Ovary (tissue), 3 donors: ENCODE measurements around the gene MYOG.

Experiments
- POLR2A ChIP-seq: fragments of 450-650 bp; IDR thresholded peaks from one replicate; pipeline ENCODE4 v1.6.1; 2017; ENCODE audit warnings: antibody characterized with exemption, mild to moderate bottlenecking, moderate library complexity
- TF ChIP-seq, protein P1 (sequence below), 3 donors: fragments of 450-650 bp in 2 of 3; fragments of 200-600 bp in 1 of 3; IDR thresholded peaks; one replicate each; pipeline versions ENCODE4 v1.5.1 to v1.8.0; 2016 to 2022; ENCODE audit warnings: antibody characterized with exemption in 3 of 3, mild to moderate bottlenecking in 1 of 3
- donor health status: DM: no; HTN: no; CAD: no.

DNA sequence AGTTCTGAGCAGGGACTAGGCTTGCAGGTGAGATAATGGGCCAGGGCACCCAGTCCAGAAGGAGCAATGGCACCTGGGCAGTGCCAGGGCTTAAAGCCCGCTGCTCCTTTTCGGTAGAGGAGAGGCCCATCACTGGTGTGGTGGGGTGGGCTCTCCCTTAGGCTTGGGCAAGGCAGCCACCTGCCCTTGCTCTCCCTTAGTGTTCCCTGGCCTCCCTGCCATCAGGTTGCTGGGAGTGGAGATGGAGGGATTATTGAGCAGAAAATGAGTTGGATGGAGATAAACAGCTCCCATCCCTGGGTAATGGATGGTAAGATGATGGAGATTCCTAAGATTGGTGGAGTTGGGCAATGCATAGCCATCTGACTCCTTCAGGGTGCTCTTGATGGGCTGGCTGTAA lies 7.9 kb downstream of the MYOG start:
- TF ChIP-seq, protein P1, sequence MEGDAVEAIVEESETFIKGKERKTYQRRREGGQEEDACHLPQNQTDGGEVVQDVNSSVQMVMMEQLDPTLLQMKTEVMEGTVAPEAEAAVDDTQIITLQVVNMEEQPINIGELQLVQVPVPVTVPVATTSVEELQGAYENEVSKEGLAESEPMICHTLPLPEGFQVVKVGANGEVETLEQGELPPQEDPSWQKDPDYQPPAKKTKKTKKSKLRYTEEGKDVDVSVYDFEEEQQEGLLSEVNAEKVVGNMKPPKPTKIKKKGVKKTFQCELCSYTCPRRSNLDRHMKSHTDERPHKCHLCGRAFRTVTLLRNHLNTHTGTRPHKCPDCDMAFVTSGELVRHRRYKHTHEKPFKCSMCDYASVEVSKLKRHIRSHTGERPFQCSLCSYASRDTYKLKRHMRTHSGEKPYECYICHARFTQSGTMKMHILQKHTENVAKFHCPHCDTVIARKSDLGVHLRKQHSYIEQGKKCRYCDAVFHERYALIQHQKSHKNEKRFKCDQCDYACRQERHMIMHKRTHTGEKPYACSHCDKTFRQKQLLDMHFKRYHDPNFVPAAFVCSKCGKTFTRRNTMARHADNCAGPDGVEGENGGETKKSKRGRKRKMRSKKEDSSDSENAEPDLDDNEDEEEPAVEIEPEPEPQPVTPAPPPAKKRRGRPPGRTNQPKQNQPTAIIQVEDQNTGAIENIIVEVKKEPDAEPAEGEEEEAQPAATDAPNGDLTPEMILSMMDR (IDR thresholded peaks at IDR 0.05), result no peak
- TF ChIP-seq POLR2A, result no peak
